GM12873 (cell line): Measurements from ENCODE around the gene VGLL3.

Source experiments
- CTCF ChIP-seq: IDR thresholded peaks from 2 replicates; pipeline ENCODE4 v1.5.1; 2012; ENCODE audit warnings: low read depth, mild to moderate bottlenecking, moderate library complexity, low read length, control low read depth; ENCODE audit not compliant: insufficient read depth; ENCODE audit errors: missing control alignments

The VGLL3 gene

GRCh38 chr3:86930181-86930580 lies 60.8 kb downstream of the VGLL3 start:
- TF ChIP-seq CTCF, result no peak

GRCh38 chr3:86929046-86929445 lies 61.9 kb downstream of the VGLL3 start:
- no peak for TF ChIP-seq CTCF

- TF ChIP-seq CTCF, result no peak
Measured at GRCh38 chr3:86923071-86923491, 67.9 kb downstream of the VGLL3 start.

- no peak for TF ChIP-seq CTCF
Measured at GRCh38 chr3:86921971-86922680, 68.8 kb downstream of the VGLL3 start.

GRCh38 chr3:86914670-86915069 lies 76.3 kb downstream of the VGLL3 start:
- no peak for TF ChIP-seq CTCF

- TF ChIP-seq CTCF, result no peak
Measured at GRCh38 chr3:86913160-86913559, 77.8 kb downstream of the VGLL3 start.

GRCh38 chr3:86895202-86895601 lies 95.7 kb downstream of the VGLL3 start:
- TF ChIP-seq CTCF, result no peak
